ENCODE data around the gene CASZ1.
A peak's percentile ranks its signal among the peaks of the same experiment; 100 is the strongest.

CASZ1 gene

GRCh38 chr1:10751160-10751559 lies 45.3 kb downstream of the CASZ1 start:
- no peak for DNase-seq

- DNase-seq = peak; percentile 86
Observed at GRCh38 chr1:10745886-10746455, 50.5 kb downstream of the CASZ1 start.

- no peak for DNase-seq
Observed at GRCh38 chr1:10745383-10745782, 51.1 kb downstream of the CASZ1 start.

GRCh38 chr1:10744654-10745238 lies 51.7 kb downstream of the CASZ1 start:
- no peak for DNase-seq

- no peak for DNase-seq
Observed at GRCh38 chr1:10744029-10744428, 52.4 kb downstream of the CASZ1 start.

- DNase-seq = no peak
Observed at GRCh38 chr1:10741696-10742095, 54.8 kb downstream of the CASZ1 start.

GRCh38 chr1:10740123-10740522 lies 56.3 kb downstream of the CASZ1 start:
- DNase-seq = no peak

GRCh38 chr1:10739589-10739988 lies 56.9 kb downstream of the CASZ1 start:
- no peak for DNase-seq

- peak; percentile 94 for DNase-seq
Observed at GRCh38 chr1:10738061-10739058, 58.1 kb downstream of the CASZ1 start.

- DNase-seq = no peak
Observed at GRCh38 chr1:10737651-10738050, 58.8 kb downstream of the CASZ1 start.

GRCh38 chr1:10736634-10737586 lies 59.5 kb downstream of the CASZ1 start:
- DNase-seq = peak; percentile 88

- DNase-seq = no peak
Observed at GRCh38 chr1:10735563-10736305, 60.7 kb downstream of the CASZ1 start.

- DNase-seq = peak; percentile 80
Observed at GRCh38 chr1:10734962-10735544, 61.4 kb downstream of the CASZ1 start.

GRCh38 chr1:10734375-10734774 lies 62.1 kb downstream of the CASZ1 start:
- peak; percentile 86 for DNase-seq

- peak; percentile 93 for DNase-seq
Observed at GRCh38 chr1:10733474-10734366, 62.7 kb downstream of the CASZ1 start.

GRCh38 chr1:10730985-10731384 lies 65.5 kb downstream of the CASZ1 start:
- no peak for DNase-seq

GRCh38 chr1:10728595-10729410 lies 67.6 kb downstream of the CASZ1 start:
- DNase-seq = peak; percentile 53

GRCh38 chr1:10727751-10728232 lies 68.7 kb downstream of the CASZ1 start:
- peak; percentile 70 for DNase-seq

- DNase-seq = no peak
Observed at GRCh38 chr1:10726355-10726754, 70.1 kb downstream of the CASZ1 start.
